ENCODE data around the gene GRP. TPM values are rescaled to one million over a fixed set of nuclear protein-coding genes. Genes with fewer than 3 reads are reported as not detected.
"Not testable (repeated sequence)": the region's sequence is repeated elsewhere in the genome, so short reads cannot be mapped to it uniquely, and the experiment has no call there.

The GRP gene
- polyA plus RNA-seq, 3 donors = not detected

DNA sequence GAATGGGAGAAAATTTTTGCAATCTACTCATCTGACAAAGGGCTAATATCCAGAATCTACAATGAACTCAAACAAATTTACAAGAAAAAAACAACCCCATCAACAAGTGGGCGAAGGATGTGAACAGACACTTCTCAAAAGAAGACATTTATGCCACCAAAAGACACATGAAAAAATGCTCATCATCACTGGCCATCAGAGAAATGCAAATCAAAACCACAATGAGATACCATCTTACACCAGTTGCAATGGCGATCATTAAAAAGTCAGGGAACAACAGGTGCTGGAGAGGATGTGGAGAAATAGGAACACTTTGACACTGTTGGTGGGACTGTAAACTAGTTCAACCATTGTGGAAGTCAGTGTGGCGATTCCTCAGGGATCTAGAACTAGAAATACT lies 41.9 kb downstream of the GRP start:
- H3K4me3 ChIP-seq (replicated peaks in 1 of 3; ENCODE audit: low read depth in 2 of 3, low read length in 3 of 3); H4K20me1 ChIP-seq (ENCODE audit: insufficient read depth, low read length); intact Hi-C loops (cut with micrococcal nuclease); H3K36me3 Mint-ChIP-seq; H3K36me3 ChIP-seq (replicated peaks in 1 of 2; ENCODE audit: control insufficient read depth in 1 of 2, insufficient read depth in 2 of 2, low read length in 2 of 2); H3K79me2 ChIP-seq (ENCODE audit: insufficient read depth, low read length); H3K27ac Mint-ChIP-seq; H3K4me1 ChIP-seq (ENCODE audit: control insufficient read depth in 1 of 2, insufficient read depth in 2 of 2, low read length in 2 of 2); H3K9ac ChIP-seq (ENCODE audit: insufficient read depth, low read length, poor library complexity, severe bottlenecking); H2AFZ ChIP-seq (ENCODE audit: insufficient read depth, low read depth, low read length, poor library complexity, severe bottlenecking); H3K4me1 Mint-ChIP-seq; H3K27ac ChIP-seq (ENCODE audit: low read depth in 1 of 2, low read length in 2 of 2); DNase-seq; H3K4me2 ChIP-seq (replicated peaks; ENCODE audit: extremely low read depth, low read length, poor library complexity, severe bottlenecking): not testable (repeated sequence)
- peak overlapping the region in 1 of 2 donors; percentile 37 for H3K4me3 Mint-ChIP-seq
- no CpG with 5 or more reads among the region's 3 CpGs for WGBS (ENCODE audit: insufficient coverage)
- H3K27me3 ChIP-seq (ENCODE audit: control insufficient read depth in 2 of 2, insufficient read depth in 2 of 2, low read length in 2 of 2) = peaks cover 40 to 43% of the 10 kb centered on the region in 2 donors
- peaks cover 5 to 31% of the 10 kb centered on the region in 2 donors for H3K9me3 ChIP-seq (replicated peaks in 1 of 2; ENCODE audit: control insufficient read depth in 1 of 2, insufficient read depth in 1 of 2, low read length in 2 of 2)
- H3K9me3 Mint-ChIP-seq = peaks cover 2 to 30% (median 24%) of the 10 kb centered on the region in 7 donors
- peaks cover 56 to 66% (median 62%) of the 10 kb centered on the region in 3 donors for H3K27me3 Mint-ChIP-seq (ENCODE audit: low read depth in 3 of 3)

- H3K36me3 ChIP-seq (replicated peaks in 1 of 2; ENCODE audit: control insufficient read depth in 1 of 2, insufficient read depth in 2 of 2, low read length in 2 of 2); H3K9ac ChIP-seq (ENCODE audit: insufficient read depth, low read length, poor library complexity, severe bottlenecking); H3K36me3 Mint-ChIP-seq; H3K4me1 Mint-ChIP-seq; H4K20me1 ChIP-seq (ENCODE audit: insufficient read depth, low read length); H3K27ac Mint-ChIP-seq; H3K4me3 ChIP-seq (replicated peaks in 1 of 3; ENCODE audit: low read depth in 2 of 3, low read length in 3 of 3); H3K27ac ChIP-seq (ENCODE audit: low read depth in 1 of 2, low read length in 2 of 2); H3K4me2 ChIP-seq (replicated peaks; ENCODE audit: extremely low read depth, low read length, poor library complexity, severe bottlenecking); H2AFZ ChIP-seq (ENCODE audit: insufficient read depth, low read depth, low read length, poor library complexity, severe bottlenecking); H3K4me1 ChIP-seq (ENCODE audit: control insufficient read depth in 1 of 2, insufficient read depth in 2 of 2, low read length in 2 of 2); DNase-seq; H3K79me2 ChIP-seq (ENCODE audit: insufficient read depth, low read length); H3K4me3 Mint-ChIP-seq; intact Hi-C loops (cut with micrococcal nuclease): not testable (repeated sequence)
- H3K9me3 ChIP-seq (replicated peaks in 1 of 2; ENCODE audit: control insufficient read depth in 1 of 2, insufficient read depth in 1 of 2, low read length in 2 of 2) = peaks cover 3 to 35% of the 10 kb centered on the region in 2 donors
- no CpG with 5 or more reads among the region's 2 CpGs for WGBS (ENCODE audit: insufficient coverage)
- peaks cover 2 to 30% (median 22%) of the 10 kb centered on the region in 7 donors for H3K9me3 Mint-ChIP-seq
- peaks cover 60 to 70% (median 62%) of the 10 kb centered on the region in 3 donors for H3K27me3 Mint-ChIP-seq (ENCODE audit: low read depth in 3 of 3)
- peaks cover 44 to 47% of the 10 kb centered on the region in 2 donors for H3K27me3 ChIP-seq (ENCODE audit: control insufficient read depth in 2 of 2, insufficient read depth in 2 of 2, low read length in 2 of 2)
Observed at GRCh38 chr18:59262243-59262642, 42.3 kb downstream of the GRP start.

DNA sequence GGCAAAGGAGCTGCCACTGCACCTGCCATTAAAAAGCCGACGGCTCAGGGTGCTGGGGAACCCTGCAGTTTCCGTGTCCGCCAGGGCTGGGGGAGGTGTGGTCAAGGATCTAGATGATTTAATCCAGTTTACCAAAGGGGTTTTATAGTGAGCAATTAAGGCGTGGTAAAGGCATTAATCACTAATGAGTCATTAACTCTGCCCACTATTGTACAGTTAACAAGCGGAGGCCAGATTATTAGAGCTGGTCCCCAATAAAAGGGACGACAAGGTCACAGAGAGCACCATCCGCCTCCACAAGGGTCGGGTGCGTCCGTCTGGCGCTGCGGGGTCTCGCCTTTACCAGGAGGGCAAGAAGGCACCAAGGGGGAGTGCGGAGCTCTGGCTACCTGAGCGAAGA lies 43.7 kb downstream of the GRP start:
- DNase-seq = no peak
- Histone ChIP-seq H3K27ac (ENCODE audit: low read depth in 1 of 2, low read length in 2 of 2) (no peak overlapping the region), H3K9ac (ENCODE audit: insufficient read depth, low read length, poor library complexity, severe bottlenecking) (no peak overlapping the region), H3K27me3 (ENCODE audit: control insufficient read depth in 2 of 2, insufficient read depth in 2 of 2, low read length in 2 of 2) (peaks cover 57 to 61% of the 10 kb centered on the region in 2 donors), H3K36me3 (replicated peaks in 1 of 2; ENCODE audit: control insufficient read depth in 1 of 2, insufficient read depth in 2 of 2, low read length in 2 of 2) (no peaks in the 10 kb centered on the region), H2AFZ (ENCODE audit: insufficient read depth, low read depth, low read length, poor library complexity, severe bottlenecking) (no peak overlapping the region), H4K20me1 (ENCODE audit: insufficient read depth, low read length) (no peaks in the 10 kb centered on the region), H3K79me2 (ENCODE audit: insufficient read depth, low read length) (no peaks in the 10 kb centered on the region), H3K4me3 (replicated peaks in 1 of 3; ENCODE audit: low read depth in 2 of 3, low read length in 3 of 3) (no peak overlapping the region), H3K4me1 (ENCODE audit: control insufficient read depth in 1 of 2, insufficient read depth in 2 of 2, low read length in 2 of 2) (no peaks in the 10 kb centered on the region), H3K9me3 (replicated peaks in 1 of 2; ENCODE audit: control insufficient read depth in 1 of 2, insufficient read depth in 1 of 2, low read length in 2 of 2) (peaks cover 3 to 44% of the 10 kb centered on the region in 2 donors), H3K4me2 (replicated peaks; ENCODE audit: extremely low read depth, low read length, poor library complexity, severe bottlenecking) (no peak overlapping the region)
- H3K9me3 Mint-ChIP-seq = peaks cover 0 to 34% (median 26%) of the 10 kb centered on the region in 7 donors
- TF ChIP-seq, protein P1, sequence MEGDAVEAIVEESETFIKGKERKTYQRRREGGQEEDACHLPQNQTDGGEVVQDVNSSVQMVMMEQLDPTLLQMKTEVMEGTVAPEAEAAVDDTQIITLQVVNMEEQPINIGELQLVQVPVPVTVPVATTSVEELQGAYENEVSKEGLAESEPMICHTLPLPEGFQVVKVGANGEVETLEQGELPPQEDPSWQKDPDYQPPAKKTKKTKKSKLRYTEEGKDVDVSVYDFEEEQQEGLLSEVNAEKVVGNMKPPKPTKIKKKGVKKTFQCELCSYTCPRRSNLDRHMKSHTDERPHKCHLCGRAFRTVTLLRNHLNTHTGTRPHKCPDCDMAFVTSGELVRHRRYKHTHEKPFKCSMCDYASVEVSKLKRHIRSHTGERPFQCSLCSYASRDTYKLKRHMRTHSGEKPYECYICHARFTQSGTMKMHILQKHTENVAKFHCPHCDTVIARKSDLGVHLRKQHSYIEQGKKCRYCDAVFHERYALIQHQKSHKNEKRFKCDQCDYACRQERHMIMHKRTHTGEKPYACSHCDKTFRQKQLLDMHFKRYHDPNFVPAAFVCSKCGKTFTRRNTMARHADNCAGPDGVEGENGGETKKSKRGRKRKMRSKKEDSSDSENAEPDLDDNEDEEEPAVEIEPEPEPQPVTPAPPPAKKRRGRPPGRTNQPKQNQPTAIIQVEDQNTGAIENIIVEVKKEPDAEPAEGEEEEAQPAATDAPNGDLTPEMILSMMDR (IDR thresholded peaks at IDR 0.05) = no peak
- H3K36me3 Mint-ChIP-seq = peaks cover 0 to 6% of the 10 kb centered on the region in 2 donors
- H3K4me1 Mint-ChIP-seq = peaks cover 17% of the 10 kb centered on the region
- H3K4me3 Mint-ChIP-seq = peak overlapping the region in 1 of 2 donors; percentile 58
- no peak overlapping the region for H3K27ac Mint-ChIP-seq
- 19% methylated on average over 9 of the region's 16 CpGs for WGBS (ENCODE audit: insufficient coverage)
- H3K27me3 Mint-ChIP-seq (ENCODE audit: low read depth in 3 of 3) = peaks cover 69 to 80% (median 71%) of the 10 kb centered on the region in 3 donors
- intact Hi-C loops (cut with micrococcal nuclease) = no loop called here

Measured in CD14-positive monocyte (primary cell).